Measurements from ENCODE around the gene ST6GALNAC2. TPM values are rescaled to one million over a fixed set of nuclear protein-coding genes. Genes with fewer than 3 reads are reported as not detected.
A peak's percentile ranks its signal among the peaks of the same experiment; 100 is the strongest.
"Not testable (repeated sequence)": the region's sequence is repeated elsewhere in the genome, so short reads cannot be mapped to it uniquely, and the experiment has no call there.

Gene ST6GALNAC2
- total RNA-seq, result 6.1 TPM
- long read RNA-seq, transcript ST6GALNAC2-201 (9 exons, 2,170 nt), result major isoform, 16 of 27 reads
- long read RNA-seq, partial matches to known transcripts, result 2 of 27 reads
- long read RNA-seq, other reads (novel, unspliced or antisense), result 9 of 27 reads

- intact Hi-C loops (cut with DNase I), result loop anchor here (10.0 kb wide), 1 partner anchor 61 kb away; no protein-coding TSS in a partner anchor
Observed at GRCh38 chr17:76585649-76586593, at the start of gene ST6GALNAC2. Gene ST6GALNAC2 (minus strand): TSS chr17:76585860. CDS start chr17:76585808, 52 bp downstream.

DNA sequence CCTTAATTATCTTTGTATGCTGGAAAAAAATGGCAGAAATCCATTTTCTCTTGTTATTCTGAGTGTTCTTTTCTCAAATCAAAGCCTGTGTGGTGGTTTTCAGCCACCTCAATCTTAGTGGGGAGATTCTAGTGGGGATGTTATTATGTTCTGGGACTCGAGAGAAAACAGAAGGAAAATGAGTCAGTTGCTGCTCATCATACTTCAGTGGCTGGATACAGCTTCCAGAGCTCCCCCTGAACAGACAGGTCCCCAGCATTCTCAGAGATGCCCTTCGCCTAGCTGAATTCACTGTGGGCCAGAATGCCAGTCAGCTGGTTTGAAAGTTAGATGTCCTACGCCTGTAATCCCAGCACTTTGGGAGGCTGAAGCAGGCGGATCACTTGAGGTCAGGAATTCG lies 49.4 kb upstream of the ST6GALNAC2 start:
- no peak for ATAC-seq (ENCODE audit: poor library complexity)
- intact Hi-C loops (cut with DNase I), result no loop called here

More at GRCh38 chr17:76585649-76586593, at the start of gene ST6GALNAC2:
- DNase-seq (peak; percentile 79), ATAC-seq (ENCODE audit: poor library complexity) (peak; percentile 93)

GRCh38 chr17:76633628-76634328 lies 48.1 kb upstream of the ST6GALNAC2 start:
- ATAC-seq (ENCODE audit: poor library complexity) (no peak), DNase-seq (no peak)
- intact Hi-C loops (cut with DNase I), result no loop called here

More for the DNA sequence above, 49.4 kb upstream of the ST6GALNAC2 start:
- DNase-seq, result no peak

DNA sequence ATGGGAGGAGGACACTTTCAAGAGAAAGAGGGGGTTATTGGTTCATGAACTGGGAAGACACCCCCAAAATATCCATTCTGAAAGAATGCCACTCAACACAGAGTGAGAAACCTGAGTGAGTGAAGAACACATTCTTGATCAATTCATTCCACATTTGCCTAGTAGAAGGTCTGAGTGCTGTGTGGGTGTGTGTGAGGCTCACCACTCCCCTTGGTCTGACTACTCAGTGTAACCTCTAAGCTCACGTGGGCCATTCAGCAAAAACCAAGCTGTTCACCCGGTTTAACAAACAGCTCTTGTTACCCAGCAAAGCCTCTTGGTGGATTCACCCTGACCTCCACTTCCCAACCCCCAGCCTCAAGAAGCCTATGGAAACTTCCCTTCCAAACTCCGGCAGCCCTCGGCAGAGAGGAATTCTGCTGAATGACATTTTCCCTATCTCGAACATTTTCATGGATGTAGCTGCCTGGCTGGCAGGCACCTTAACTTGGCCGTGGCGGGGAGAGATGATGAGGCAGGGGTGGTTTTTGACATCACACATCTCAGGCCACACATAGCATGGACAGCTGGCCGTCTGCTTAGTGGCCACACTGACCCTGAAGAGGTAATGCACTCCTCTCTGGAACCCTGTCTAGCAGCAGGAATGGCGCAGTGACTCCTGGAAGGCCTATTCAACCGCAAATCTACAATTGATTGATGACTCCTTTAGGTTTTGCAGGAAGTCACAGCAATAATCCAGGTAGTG lies 46.3 kb upstream of the ST6GALNAC2 start:
- ATAC-seq (ENCODE audit: poor library complexity) (no peak), DNase-seq (no peak)
- intact Hi-C loops (cut with DNase I), result no loop called here

DNA sequence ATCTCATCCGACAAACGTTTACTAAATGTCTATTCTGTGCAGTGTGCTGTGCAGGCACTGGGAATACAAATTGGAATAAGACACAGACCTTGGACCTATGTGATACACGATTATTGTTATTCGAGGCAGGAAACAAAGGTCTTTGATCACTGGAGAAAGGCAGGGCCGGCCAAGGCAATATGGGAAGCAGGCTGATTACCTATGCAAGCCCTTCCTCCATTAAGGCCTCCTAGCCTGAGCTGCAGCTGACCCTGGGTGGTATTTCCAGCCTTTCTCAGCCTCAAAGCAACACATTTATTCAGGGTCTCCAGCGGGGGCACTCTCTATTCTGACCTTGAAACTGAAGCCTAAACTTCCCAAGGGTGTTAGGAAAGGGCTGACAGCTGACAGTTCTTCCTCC lies 44.5 kb upstream of the ST6GALNAC2 start:
- intact Hi-C loops (cut with DNase I), result no loop called here
- DNase-seq, result no peak
- no peak for ATAC-seq (ENCODE audit: poor library complexity)

GRCh38 chr17:76627510-76627909 lies 41.9 kb upstream of the ST6GALNAC2 start:
- ATAC-seq (ENCODE audit: poor library complexity) (no peak), DNase-seq (no peak)
- intact Hi-C loops (cut with DNase I), result loop anchor here (10.0 kb wide), 1 partner anchor 163 kb away; the partner anchor contains the start of gene AANAT

DNA sequence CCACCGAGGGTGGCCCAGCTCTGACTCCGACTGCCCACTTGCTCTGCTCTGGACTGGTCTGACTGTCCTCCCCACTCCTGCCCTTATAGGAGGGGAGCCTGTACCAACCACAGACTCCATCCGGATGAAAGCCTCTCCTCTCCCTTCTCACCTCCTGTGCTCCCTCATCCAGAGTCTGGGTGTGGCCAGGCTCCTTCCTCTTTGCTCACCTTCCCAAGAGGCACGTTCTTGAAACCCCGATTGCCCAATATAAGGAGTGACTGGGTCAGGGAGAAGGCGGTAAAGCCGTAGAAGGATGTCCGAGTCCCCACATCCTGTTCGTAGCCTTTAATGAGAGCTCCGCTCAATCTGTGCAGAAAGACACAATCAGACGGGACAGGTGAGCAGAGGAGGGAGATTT lies 40.8 kb upstream of the ST6GALNAC2 start:
- ATAC-seq (ENCODE audit: poor library complexity) (no peak), DNase-seq (no peak)
- intact Hi-C loops (cut with DNase I), result loop anchor here (10.0 kb wide), 1 partner anchor 162 kb away; the partner anchor contains the start of gene AANAT

- DNase-seq (no peak), ATAC-seq (ENCODE audit: poor library complexity) (no peak)
- intact Hi-C loops (cut with DNase I), result loop anchor here (10.0 kb wide), 1 partner anchor 161 kb away; the partner anchor contains the start of gene AANAT
Observed at GRCh38 chr17:76625496-76625895, 39.8 kb upstream of the ST6GALNAC2 start.

DNA sequence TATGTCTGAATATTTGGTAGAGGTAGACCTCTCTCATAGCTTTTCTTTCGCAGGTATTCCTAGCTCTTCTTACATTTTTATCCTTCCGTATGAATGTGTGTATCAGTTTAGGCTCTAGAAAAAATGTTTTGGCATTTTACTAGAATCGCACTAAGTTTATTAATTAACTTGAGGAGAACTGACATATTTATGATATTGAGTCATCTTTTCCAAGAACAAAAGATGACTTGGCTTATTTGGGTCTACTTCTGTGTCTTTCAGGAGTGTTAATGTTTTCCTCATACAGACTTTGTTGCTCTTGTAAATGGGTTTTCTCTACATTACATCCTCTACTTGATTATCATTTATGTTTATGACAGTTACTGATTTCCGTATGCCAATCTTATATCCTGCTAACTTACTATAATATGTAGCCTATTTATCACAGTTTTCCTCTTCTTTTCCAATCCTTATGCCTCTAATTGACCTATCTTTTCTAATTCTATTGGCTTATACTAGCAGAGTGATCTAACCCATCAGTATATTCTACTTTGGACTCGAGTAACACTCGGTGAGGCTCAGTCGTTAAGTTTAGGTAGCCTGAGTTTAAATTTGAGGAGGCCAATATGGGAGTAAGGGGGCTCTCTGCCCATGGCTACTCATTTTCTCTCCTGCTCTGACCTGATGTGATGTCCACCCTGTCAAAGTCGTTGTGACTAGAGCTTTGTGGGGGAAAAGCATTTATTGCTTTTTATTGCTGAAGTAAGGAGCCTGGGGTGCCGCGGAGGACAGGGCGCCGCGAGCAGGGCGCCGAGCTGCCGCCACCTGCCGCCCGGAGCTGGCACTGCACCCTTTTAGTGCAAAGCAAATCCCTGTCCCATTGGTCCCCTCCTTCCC lies 37.8 kb upstream of the ST6GALNAC2 start:
- intact Hi-C loops (cut with DNase I), result loop anchor here (5.0 to 10.0 kb wide), 2 partner anchors 101 to 159 kb away; partner anchors contain the start of gene AANAT
- peak; percentile 85 for DNase-seq
- peak; percentile 97 for ATAC-seq (ENCODE audit: poor library complexity)

- ATAC-seq (ENCODE audit: poor library complexity) (no peak), DNase-seq (no peak)
- intact Hi-C loops (cut with DNase I), result no loop called here
Observed at GRCh38 chr17:76617838-76618237, 32.2 kb upstream of the ST6GALNAC2 start.

DNA sequence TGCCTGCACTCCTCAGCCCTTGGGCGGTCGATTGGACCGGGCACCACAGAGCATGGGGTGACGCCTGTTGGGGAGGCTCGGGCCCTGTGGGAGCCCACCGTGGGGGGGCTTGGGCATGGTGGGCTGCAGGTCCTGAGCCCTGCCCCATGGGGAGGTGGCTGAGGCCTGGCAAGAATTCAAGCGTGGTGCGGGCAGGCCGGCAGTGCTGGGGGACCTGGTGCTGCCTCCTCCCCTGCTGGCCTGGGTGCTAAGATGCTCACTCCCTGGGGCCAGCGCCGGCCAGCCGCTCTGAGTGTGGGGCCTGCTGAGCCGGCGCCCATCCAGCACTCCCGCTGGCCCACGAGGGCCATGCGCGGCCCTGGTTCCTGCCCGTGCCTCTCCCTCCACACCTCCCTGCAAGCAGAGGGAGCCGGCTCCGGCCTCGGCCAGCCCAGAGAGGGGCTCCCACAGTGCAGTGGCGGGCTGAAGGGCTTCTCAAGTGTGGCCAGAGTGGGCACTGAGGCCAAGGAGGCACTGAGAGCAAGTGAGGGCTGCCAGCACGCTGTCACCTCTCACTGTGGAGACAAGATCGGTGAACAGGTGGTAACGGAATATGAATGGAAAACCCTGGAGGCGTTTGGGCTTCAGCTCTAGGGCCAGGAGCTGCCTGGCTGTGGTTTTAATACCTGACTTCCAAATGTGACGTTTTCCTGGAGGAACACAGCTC lies 29.4 kb upstream of the ST6GALNAC2 start:
- intact Hi-C loops (cut with DNase I), result no loop called here
- no peak for ATAC-seq (ENCODE audit: poor library complexity)
- DNase-seq, result no peak

- intact Hi-C loops (cut with DNase I); ATAC-seq (ENCODE audit: poor library complexity); DNase-seq: not testable (repeated sequence)
Observed at GRCh38 chr17:76614064-76614759, 28.6 kb upstream of the ST6GALNAC2 start.

DNA sequence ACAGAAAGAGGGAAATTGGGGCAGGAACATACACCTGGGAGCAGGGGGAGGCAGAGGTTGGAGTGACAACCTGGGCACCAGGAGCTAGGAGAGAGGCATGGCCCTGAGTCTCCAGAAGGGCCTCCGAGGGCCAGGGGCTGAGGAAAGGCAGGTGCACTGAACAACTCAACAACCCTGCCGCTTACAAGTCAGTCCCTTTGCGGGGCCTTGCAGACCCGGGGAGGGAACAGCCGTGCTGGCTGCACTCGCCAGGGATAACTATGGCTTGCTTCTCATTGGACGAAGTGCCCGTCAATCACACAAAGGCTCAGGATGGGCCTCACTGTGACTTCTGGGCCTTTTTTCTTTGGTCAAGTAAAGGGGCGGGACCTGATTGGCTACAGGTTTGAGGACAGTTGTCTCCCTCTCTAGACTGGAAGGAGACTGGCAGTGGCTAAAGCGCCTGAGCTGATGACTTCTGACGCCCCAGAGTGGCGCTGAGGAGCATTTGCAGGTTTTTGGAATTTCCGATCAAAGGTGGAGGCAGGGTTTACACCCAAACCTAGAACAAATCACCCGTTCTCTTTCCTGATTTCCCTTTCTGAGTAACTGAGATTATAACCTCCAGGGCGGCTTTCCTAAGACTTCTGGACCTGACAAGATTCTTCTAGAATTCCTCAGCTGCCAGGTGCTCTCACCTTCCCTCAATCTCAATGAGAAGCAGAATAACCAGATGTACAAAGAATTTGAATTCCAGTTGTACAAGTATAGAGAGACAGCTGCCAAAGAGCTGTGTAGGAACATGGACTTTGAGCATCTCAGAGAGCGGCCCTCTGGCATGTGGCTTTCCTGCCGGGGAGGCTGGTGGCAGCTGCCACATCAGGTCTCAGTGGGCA lies 27.6 kb upstream of the ST6GALNAC2 start:
- ATAC-seq (ENCODE audit: poor library complexity) (no peak), DNase-seq (no peak)
- intact Hi-C loops (cut with DNase I), result no loop called here

DNA sequence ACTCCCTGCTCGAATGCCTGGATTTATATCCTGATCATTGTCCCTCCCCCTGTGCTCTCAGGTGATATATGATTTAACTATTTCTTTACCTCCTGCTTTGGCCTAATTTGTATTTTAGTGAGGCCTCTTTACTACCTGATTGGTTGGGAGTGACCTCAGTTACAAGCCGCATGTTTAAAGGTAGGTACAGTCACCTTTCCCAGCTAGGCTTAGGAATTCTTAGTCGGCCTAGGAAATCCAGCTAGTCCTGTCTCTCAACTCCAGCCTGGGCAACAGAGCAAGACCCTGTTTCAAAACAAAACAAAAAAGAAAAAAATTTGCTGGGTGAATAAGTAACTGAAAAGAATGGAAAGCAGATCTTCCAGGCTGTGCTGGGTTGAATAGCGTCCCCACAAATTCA lies 26.8 kb upstream of the ST6GALNAC2 start:
- no peak for ATAC-seq (ENCODE audit: poor library complexity)
- intact Hi-C loops (cut with DNase I), result no loop called here
- DNase-seq, result no peak

DNA sequence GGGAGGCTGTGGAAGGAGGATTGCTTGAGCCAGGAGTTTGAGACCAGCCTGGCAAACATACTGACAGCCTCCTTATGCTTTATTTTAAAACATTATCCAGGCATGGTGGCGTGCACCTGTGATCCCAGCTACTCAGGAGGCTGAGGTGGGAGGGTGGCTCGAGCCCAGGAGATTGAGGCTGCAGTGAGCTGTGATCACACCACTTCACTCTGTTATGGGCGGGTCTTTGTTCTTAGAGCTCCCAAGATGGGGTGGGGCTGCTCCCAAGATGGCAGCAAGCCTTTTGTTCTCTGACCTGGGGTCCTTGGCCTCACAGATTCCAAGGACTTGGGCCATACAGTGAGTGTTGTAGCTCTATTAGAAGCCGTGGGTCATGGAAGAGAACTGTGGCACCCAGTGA lies 26.1 kb upstream of the ST6GALNAC2 start:
- no peak for DNase-seq
- ATAC-seq (ENCODE audit: poor library complexity), result no peak
- intact Hi-C loops (cut with DNase I), result no loop called here

Measured in Right ventricle myocardium superior (tissue), 1 donor.